HG03575 (cell line): ENCODE data around the gene TCAF2.
"Not testable (repeated sequence)": the region's sequence is repeated elsewhere in the genome, so short reads cannot be mapped to it uniquely, and the experiment has no call there.

Experiments
- ATAC-seq: cut with Tn5 transposase; IDR thresholded peaks from one replicate; pipeline ENCODE4 v1.9.1; 2021; ENCODE audit not compliant: unreplicated experiment, insufficient number of reproducible peaks, low FRiP score; ENCODE audit errors: extremely low read depth

TCAF2 gene

DNA sequence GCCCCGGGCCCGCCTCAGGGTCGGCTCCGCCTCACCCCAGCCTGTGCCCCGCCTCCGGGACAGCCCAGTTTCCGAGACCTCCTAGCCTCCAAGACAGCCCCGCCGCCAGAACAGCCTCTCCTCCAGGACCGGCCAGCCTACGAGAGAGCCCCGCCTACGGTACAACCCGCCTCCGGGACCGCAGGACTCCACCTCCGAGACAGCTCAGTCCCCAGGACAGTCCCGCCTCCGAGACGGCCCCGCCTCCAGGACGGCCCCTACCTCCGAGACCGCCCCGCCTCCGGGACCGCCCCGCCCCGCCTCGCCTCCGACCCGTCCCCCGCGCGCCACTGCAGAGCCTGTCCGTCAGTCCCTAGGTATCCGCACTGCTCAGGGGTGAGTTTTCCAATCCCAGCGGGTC is at the start of gene TCAF2:
Gene TCAF2 (plus strand): TSS at position 329 of the 400 bp plus-strand sequence.
- ATAC-seq: peak; percentile 76

DNA sequence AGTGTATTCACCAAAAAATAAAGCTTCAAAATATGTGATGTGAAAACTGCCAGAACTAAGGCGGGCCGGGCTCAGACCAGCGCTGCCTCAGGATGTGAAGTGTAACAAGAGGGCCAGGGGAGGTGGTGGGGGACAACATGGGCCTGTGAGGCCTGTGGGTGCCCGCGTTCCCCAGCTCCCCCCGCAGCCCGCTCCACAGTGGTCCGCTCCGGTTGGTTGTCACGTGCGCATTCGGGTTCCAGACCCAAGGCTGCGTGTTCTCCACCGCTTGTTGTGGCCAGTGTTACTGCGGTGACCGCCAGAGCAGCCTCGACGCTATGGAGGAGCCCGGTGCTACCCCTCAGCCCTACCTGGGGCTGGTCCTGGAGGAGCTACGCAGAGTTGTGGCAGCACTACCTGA is 49.3 kb upstream of the TCAF2 start, which contains the start of gene CTAGE15:
Gene CTAGE15 (plus strand): TSS at position 301 of the 400 bp plus-strand sequence. CDS start 17 bp downstream, at position 318.
- not testable (repeated sequence) for ATAC-seq

DNA sequence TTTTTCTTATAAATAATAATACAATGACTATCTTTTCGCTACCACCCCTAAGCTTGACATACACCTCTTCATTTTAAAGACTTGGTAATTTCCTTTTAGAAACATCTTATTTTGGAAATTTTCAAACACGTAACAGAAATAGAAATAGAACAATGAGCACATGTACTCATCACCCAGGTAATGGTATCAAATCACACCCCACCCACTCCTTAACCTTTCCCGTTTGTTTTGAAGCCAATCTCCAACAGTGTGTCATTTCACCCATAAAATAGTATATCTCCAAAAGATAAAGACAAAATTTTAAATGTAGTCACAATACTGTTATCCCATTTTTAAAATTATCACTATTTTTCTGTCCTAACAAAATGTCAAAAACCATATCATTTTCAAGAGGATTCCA is 32.6 kb upstream of the TCAF2 start:
- not testable (repeated sequence) for ATAC-seq

DNA sequence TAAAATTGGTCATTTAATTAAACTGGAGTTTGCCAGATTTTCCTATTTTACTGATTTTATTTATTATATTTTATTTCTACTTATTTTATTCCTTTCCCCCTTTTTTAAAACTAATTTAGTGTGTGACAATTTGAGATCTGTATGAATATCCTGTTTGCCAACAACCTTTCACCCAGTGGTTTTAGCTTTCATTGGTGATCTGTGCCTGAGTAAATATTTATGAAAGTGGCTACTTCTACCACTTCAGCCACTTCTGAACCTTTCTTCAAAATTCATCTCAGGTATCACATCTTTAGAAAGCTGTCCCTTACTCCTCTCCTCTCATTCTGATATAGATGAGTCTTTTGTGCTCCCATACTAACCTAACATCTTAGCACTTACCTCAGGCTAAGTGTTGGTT is 30.9 kb upstream of the TCAF2 start:
- not testable (repeated sequence) for ATAC-seq

DNA sequence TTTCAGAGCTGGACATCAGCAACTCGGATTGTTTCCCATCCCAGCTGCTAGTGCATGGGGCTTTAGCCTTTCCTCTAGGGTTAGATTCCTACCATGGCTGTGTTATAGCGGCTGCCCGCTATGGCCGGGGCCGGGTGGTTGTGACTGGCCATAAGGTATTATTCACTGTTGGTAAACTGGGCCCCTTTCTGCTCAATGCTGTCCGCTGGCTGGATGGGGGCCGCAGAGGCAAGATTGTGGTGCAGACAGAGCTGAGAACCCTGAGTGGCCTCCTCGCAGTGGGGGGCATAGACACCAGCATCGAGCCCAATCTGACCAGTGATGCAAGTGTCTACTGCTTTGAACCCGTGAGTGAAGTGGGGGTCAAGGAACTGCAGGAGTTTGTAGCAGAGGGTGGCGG is 22.7 kb upstream of the TCAF2 start:
- ATAC-seq: not testable (repeated sequence)

DNA sequence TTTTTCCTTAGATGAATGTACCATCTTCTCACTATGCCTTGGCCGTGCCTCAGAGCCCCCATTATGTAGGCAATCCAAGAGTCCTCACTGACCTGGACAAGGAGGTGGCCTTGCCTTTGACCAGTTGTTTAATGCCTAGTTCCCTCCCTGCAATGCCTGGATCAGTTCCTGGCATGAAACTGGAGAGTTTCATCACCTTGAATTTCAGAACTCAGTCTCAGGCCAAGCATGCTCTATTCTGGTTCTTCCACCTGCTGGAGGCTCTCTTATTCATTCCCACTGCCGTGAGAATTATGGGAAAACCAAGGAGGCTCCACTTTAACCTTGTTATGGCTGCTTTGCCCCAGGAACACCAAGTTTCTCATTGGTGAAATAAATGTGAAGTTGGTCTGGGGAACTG is 17.2 kb upstream of the TCAF2 start:
- ATAC-seq: not testable (repeated sequence)

DNA sequence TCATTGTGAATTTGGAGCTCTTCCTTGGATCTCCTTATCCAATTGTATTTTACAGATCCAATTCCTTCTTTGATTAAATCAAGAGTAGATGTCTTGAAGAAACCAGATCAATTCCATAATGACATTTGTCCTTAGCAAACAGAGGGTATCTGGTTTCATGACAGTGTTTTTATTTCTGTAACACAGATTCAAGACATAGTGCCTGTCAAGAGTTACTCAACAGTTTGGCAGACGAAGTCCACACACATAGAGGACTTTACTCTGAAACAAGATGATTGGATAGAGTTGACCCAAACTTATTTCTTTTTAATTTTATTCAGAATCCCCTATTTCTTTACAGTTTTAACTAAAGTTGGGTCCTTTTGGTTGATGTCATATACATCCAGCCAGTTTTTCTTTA is 14.7 kb upstream of the TCAF2 start:
- not testable (repeated sequence) for ATAC-seq

DNA sequence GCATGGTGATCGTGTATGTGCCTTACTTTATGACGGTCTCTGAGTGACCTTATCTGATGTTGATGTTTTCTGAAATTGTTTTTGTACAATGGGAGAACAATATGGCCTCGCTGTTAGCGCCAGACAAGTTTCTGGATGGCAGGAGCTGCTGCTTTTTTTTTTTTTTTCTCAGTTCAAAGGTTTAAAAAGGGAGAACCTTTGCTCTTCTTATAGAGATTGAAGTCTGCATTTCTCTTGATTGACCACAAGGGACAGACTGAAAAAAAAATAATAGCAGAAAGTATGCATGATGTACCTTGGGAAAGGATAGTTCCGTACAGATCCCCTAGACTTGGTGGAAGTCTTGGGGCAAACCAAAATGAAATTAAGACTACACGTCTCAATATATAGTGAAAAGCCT is 5.2 kb upstream of the TCAF2 start:
- not testable (repeated sequence) for ATAC-seq

DNA sequence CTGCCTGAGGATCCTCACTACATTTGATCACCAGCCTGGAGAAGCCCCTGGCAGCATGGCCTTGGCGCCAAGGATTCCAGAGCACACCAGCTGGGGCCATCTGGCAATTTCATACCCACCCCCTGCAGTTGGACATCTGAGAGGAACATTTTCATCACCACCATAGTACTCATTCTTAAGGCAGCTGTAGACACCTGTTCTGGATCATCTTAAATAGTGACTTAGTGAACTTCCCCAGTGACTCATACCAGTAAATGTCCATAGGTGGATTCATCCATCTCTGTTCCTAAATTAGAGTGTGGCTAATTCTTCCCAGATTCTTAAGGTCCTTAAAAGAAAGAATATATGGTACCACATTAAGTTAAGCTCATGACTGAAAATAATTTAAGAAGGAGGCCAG is 3.6 kb upstream of the TCAF2 start:
- not testable (repeated sequence) for ATAC-seq

DNA sequence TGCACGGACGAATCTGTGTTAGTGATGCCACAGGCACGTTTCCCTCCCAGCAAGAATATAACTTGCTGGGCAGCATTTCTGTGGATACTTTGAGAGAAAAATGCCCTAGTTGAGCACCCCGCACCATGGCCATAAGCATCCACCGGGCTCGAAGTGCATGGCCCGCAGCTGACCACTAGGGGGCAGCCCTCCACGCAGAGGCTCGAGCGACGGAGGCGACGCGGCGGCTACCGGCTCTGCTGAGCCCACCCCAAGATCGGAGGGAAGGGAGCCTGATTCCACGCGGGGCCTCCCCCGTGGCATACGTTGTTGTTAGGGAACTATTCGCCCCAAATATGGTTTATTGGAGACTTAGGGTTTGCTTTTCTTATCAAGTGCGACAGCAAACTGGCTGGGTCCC is 716 bp upstream of the TCAF2 start:
- peak; percentile 0 for ATAC-seq

DNA sequence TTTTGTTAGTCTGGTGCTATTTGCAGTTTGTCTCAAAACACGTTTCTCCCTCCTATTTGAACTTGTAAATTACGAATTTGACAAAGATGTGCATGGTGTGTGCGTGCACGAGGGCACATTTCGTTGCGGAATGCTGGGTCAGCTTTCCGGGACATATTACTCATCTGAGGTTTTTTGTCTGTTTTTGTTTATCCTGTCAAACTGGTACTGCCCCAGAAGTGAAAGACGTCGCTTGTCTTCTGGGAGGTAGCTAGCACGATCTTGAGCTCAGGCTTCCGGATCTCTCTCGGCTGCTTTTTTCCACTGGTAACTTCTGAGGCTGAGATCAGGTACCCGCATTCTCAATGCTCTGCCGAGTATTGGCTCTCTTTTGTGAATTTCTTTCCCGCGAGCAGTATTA is 401 bp downstream of the TCAF2 start:
- ATAC-seq: peak; percentile 23

DNA sequence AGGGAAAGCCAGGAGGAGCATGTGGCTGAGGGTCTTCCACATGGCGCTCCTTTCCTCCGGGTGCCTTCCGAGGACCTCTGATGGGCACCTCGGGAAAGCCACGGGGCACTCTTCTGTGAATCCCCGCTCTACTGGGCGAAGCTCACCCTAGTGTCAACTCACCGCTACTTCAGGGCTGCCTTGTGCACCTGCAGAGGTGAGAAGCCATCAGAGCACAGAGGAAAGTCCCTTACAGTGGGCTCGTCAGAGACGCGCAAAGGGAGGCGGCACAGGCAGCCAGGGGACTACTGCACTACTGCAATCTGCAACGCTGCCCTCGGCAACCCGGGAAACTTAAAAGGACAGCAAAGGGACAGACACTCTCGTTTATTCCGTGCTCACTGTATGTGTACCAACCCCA is 1.4 kb downstream of the TCAF2 start:
- ATAC-seq: peak; percentile 15

DNA sequence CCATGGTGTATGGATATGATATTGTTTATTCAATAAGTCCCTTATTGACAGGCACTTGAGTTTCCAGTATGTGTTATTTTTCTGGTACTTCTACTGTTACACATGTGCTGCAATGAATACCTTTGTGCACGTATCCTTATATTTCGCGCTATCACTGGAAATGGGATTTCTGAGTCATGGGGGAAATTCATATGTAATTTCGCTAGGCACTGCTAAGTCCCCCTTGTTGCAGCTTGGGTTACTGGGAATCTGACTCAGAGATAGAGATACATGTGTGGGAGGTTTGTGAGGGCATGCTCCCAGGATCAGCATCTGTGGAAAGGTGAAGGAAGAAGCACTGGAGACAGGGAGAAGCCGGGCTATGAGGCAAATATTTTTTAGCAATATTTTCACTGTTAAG is 9.9 kb downstream of the TCAF2 start:
- ATAC-seq: not testable (repeated sequence)

DNA sequence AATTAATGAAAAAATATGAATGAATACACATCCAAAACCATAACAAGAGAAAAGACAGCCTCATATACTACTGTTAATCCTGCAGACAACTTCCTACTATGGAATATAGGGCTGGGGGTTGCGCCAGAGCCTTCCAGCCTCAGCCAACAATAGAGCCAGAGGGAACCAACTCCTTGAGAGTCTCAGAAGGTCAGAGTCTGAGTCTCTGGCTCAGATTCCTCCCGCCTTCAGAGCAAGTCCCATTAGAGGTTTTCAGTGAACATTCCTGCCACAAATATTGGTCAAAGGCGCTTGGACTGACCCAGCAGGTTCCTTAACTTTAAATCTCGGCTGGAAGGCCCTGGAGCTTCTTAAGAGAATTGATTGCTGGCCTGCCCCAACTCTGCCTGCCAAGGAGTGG is 11.7 kb downstream of the TCAF2 start:
- not testable (repeated sequence) for ATAC-seq

DNA sequence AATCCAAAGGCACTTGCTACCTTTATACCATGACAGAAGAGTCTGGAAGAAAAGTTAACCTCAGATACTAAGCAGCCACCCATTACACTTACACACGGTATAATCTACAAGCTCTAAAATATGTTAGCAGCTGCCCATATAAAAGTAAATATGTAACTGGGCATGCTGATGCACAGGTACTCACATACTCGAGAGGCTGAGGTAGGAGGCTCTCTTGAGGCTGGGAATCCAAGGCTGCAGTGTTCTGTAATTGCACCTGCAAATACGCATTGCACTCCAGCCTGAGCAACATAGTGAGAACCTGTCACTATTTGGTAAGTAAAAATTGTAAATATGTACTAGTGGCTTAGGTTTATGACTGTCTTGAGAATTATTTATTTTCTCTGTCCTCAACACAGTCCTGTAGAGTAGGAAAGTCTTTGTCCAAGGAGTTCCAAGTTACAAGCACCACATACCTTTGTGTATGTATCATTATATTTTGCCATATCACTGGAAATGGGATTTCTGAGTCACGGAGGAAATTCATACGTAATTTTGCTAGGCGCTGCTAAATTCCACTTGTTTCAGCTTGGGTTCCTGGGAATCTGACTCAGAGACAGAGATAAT is 12.3 kb downstream of the TCAF2 start:
- not testable (repeated sequence) for ATAC-seq

DNA sequence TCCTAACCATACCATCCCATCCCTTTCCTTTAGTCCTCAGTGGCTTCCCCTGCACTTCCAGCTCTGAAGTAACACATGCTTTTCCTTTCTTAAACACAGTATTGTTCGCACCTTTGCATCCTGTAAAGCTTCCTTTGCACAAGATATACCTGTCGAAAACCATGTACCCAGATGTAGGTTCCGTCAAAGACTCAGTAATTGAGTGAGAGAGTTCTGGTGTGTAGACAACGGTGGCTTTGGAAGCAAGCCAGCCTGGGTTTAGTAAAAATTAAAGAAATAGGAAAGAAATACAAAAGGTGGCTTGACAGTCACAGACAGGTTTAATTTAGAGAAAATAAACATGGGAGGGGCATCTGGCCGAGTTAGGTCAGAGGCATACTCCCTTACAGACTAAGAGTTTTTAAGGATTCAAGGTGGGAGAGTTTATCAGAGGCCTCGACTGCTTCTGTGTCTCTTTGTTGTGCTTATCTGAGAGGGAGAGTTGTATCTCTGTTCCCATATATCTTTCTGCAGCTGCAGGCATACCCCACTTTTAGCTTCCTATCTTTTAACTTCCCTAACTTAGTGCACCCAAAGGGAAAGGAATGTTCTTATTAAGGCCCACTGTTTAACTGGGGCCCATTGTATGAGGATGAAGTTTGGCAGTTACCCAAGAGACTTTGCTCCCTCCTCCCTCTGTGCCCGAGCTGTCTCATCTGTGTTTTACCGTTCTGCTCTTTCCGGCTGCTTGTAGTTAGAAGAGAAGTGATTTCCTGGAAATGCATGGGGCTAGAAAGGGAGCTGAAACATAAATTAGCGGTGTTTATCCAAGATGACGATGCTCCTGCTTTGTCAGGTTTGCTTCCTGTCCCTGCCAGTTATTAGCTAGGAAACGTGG is 14.8 kb downstream of the TCAF2 start:
- ATAC-seq: not testable (repeated sequence)

DNA sequence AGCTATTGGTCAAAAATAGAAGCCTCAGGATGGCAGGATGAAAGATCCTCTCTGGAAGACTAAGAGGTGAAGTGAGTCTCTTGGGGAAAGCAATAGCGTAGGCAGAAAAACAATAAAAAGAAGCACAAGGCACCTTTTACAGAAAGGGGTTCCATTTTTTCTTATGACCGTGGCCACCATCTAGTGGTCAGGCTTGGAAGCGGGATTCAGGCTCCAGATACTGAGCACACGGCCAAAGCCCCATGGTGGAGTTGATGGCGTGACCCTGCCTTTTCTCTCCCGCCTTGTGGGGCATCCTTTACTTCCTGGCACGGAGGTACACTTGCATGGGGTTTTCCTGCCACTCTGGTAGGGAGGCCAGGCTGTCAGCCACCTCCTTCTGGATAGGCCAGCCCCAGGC is 18.6 kb downstream of the TCAF2 start:
- not testable (repeated sequence) for ATAC-seq

DNA sequence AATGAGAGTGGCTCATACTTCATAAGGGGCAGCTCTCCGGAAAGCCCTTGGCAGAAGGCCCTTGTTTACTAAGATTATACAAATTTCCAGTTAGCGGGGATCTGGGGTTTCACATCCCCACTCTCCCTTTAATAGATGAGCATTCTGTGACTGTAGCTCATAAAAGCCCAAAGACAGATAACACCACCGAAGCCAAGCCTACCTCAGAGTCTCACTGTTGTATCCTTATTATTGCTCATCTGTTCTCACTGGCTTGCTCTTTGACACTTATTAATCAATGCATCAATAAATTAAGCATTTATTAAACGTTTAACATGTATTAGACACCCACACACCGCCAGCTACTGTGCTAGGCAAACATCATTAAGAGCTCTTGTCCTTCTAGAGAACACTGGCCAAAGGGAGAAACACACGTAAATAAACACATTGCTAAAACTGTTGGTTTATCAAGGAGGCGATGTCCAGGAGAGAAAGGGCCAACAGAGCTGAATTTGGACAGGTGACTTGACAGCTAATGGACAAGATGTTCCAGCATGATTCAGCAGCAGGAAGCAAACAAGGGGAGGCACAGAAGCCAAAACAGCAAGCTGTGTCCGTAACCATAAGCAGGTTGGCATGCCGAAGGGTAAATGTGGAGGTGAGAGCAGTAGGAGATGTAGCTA is 19.9 kb downstream of the TCAF2 start:
- not testable (repeated sequence) for ATAC-seq

DNA sequence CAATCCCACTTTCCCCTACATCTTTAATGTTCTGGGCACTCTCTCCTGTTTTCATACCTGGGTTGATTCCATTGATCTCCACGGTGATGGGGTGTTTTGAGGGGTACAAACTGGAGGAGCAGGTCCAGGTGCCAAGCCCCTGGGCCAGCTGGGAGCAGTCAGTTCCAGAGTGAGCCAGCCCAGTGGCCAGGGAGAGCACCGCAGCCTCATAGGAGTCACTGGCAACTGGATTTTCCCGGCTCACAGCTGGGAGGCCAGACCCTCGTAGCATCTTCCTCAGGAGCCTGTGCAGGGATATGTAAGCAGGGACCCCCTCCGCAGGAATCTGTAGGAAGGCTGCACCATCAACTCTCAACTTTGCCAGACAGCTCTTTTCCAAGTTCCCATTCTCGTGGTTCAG is 25.8 kb downstream of the TCAF2 start:
- not testable (repeated sequence) for ATAC-seq

DNA sequence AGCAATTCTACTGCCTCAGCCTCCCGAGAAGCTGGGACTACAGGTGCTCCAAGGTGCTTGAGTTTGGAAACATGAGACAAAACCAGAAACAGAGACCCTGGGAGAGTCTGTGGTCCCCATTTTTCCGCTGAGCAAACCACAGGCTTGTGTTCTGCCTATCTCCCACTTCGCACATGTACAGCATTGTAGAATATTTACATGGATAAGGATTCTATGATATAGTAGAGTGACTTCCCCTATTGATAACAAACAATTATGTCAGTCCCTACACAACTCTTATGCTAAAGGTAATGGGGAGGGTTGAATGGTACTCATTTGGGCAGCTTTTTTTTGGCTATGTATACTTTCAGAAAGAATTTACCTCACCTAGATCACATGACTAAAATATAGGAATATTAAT is 29.1 kb downstream of the TCAF2 start:
- not testable (repeated sequence) for ATAC-seq
